SK-N-SH treated with all-trans-retinoic acid at 6 μM for 48 hours (cell line): ENCODE measurements around the gene RBFOX1.

ENCODE experiments used
- ARNTL ChIP-seq: fragments of 450-650 bp; formaldehyde crosslinking; IDR thresholded peaks from 2 replicates; pipeline ENCODE4 v1.5.0; 2020; ENCODE audit warnings: low read depth, mild to moderate bottlenecking, moderate library complexity, borderline replicate concordance
- BACH2 ChIP-seq: fragments of 250-450 bp; sonication (Bioruptor Pico); IDR thresholded peaks from 2 replicates; pipeline ENCODE4 v1.9.0; 2021; ENCODE audit warnings: mild to moderate bottlenecking, borderline replicate concordance
- GLIS3 ChIP-seq: fragments of 250-450 bp; sonication (Bioruptor Pico); IDR thresholded peaks from 2 replicates; pipeline ENCODE4 v1.5.0; 2020; ENCODE audit warnings: mild to moderate bottlenecking, moderate library complexity
- OSR1 ChIP-seq: fragments of 250-450 bp; sonication (Bioruptor Pico); IDR thresholded peaks from 2 replicates; pipeline ENCODE4 v1.8.0; 2022; ENCODE audit warnings: moderate library complexity, mild to moderate bottlenecking, inconsistent platforms
- RARB ChIP-seq: fragments of 250-450 bp; sonication (Bioruptor Pico); IDR thresholded peaks from 2 replicates; pipeline ENCODE4 v1.8.0; 2021; ENCODE audit warnings: mild to moderate bottlenecking, moderate library complexity
- SNAI2 ChIP-seq: fragments of 250-450 bp; sonication (Bioruptor Pico); IDR thresholded peaks from 2 replicates; pipeline ENCODE4 v1.5.0; 2020; ENCODE audit warnings: mild to moderate bottlenecking, moderate library complexity
- ZC3H10 ChIP-seq: fragments of 250-450 bp; sonication (Bioruptor Pico); IDR thresholded peaks from 2 replicates; pipeline ENCODE4 v1.5.1; 2021; ENCODE audit warnings: mild to moderate bottlenecking, moderate library complexity
- ZFP3 ChIP-seq: fragments of 250-450 bp; sonication (Bioruptor Pico); IDR thresholded peaks from 2 replicates; pipeline ENCODE4 v1.5.0; 2020; ENCODE audit warnings: mild to moderate bottlenecking, moderate library complexity
- ZFP30 ChIP-seq: fragments of 450-650 bp; formaldehyde crosslinking; IDR thresholded peaks from 2 replicates; pipeline ENCODE4 v1.5.0; 2022; ENCODE audit warnings: mild to moderate bottlenecking, moderate library complexity
- ZNF565 ChIP-seq: fragments of 450-650 bp; formaldehyde crosslinking; conservative IDR thresholded peaks from 2 replicates; pipeline ENCODE4 v1.5.0; 2020; ENCODE audit warnings: low read depth, mild to moderate bottlenecking, moderate library complexity
- TF ChIP-seq, protein P1 (sequence below): fragments of 250-450 bp; sonication (Bioruptor Pico); IDR thresholded peaks from 2 replicates; pipeline ENCODE4 v1.5.1; 2020; ENCODE audit warnings: low read depth, mild to moderate bottlenecking, moderate library complexity
- TF ChIP-seq, protein P2 (sequence below): fragments of 250-450 bp; sonication (Bioruptor Pico); IDR thresholded peaks from 2 replicates; pipeline ENCODE4 v1.8.0; 2021; ENCODE audit warnings: low read depth, mild to moderate bottlenecking, moderate library complexity, borderline replicate concordance
- TF ChIP-seq, protein P3 (sequence below): fragments of 250-450 bp; sonication (Bioruptor Pico); IDR thresholded peaks from 2 replicates; pipeline ENCODE4 v1.8.0; 2020; ENCODE audit warnings: mild to moderate bottlenecking, moderate library complexity, borderline replicate concordance

DNA sequence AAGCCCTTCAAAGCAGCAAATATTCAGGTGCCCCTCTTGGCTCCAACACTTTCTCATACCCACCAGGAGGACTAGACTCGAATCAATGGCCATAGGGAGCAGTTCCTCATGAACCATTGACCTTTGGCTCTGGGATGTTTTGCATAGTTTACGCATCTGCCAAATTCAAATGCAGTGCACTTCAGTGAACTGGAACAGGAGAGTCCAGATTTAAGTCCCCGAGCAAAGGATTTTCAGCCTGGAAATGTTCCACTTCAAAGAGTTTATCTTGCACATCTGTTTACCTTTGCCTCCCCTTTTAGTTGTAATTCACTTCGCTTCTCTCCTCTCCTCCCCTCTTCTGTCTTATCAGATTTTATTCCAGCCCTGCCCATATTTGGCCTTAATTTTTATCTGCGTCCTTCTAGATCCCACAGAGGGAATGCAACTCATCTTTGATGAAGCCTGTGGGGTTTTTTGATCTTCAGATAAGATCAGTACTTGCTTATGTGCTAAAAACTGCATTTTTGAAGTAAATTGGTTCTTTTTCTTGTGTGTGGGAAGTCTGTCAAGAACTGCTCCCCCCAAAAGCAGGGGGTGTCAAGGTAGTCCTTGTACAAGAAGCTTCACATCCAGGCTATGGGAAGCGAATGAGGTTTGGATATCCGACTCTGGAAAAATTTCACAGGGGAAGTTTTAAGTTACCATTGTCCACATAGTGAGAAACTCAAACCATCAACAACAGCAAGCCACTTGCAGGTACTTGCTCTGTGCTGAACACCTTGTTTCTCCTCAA, 281.6 kb downstream of the RBFOX1 start:
- TF ChIP-seq ZFP30, result no peak
- TF ChIP-seq BACH2 (CRISPR knock-in tag), result no peak
- no peak for TF ChIP-seq GLIS3 (CRISPR knock-in tag)
- TF ChIP-seq SNAI2 (CRISPR knock-in tag), result no peak
- no peak for TF ChIP-seq OSR1 (CRISPR knock-in tag)
- TF ChIP-seq, protein P1, sequence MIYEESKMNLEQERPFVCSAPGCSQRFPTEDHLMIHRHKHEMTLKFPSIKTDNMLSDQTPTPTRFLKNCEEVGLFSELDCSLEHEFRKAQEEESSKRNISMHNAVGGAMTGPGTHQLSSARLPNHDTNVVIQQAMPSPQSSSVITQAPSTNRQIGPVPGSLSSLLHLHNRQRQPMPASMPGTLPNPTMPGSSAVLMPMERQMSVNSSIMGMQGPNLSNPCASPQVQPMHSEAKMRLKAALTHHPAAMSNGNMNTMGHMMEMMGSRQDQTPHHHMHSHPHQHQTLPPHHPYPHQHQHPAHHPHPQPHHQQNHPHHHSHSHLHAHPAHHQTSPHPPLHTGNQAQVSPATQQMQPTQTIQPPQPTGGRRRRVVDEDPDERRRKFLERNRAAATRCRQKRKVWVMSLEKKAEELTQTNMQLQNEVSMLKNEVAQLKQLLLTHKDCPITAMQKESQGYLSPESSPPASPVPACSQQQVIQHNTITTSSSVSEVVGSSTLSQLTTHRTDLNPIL, result no peak
- no peak for TF ChIP-seq RARB (CRISPR knock-in tag)
- no peak for TF ChIP-seq ARNTL
- TF ChIP-seq ZNF565 (CRISPR knock-in tag), result no peak
- TF ChIP-seq, protein P2, sequence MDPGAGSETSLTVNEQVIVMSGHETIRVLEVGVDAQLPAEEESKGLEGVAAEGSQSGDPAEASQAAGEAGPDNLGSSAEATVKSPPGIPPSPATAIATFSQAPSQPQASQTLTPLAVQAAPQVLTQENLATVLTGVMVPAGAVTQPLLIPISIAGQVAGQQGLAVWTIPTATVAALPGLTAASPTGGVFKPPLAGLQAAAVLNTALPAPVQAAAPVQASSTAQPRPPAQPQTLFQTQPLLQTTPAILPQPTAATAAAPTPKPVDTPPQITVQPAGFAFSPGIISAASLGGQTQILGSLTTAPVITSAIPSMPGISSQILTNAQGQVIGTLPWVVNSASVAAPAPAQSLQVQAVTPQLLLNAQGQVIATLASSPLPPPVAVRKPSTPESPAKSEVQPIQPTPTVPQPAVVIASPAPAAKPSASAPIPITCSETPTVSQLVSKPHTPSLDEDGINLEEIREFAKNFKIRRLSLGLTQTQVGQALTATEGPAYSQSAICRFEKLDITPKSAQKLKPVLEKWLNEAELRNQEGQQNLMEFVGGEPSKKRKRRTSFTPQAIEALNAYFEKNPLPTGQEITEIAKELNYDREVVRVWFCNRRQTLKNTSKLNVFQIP (CRISPR knock-in tag), result no peak
- TF ChIP-seq ZC3H10 (CRISPR knock-in tag), result no peak
- TF ChIP-seq, protein P3, sequence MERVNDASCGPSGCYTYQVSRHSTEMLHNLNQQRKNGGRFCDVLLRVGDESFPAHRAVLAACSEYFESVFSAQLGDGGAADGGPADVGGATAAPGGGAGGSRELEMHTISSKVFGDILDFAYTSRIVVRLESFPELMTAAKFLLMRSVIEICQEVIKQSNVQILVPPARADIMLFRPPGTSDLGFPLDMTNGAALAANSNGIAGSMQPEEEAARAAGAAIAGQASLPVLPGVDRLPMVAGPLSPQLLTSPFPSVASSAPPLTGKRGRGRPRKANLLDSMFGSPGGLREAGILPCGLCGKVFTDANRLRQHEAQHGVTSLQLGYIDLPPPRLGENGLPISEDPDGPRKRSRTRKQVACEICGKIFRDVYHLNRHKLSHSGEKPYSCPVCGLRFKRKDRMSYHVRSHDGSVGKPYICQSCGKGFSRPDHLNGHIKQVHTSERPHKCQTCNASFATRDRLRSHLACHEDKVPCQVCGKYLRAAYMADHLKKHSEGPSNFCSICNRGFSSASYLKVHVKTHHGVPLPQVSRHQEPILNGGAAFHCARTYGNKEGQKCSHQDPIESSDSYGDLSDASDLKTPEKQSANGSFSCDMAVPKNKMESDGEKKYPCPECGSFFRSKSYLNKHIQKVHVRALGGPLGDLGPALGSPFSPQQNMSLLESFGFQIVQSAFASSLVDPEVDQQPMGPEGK (CRISPR knock-in tag), result no peak
- no peak for TF ChIP-seq ZFP3
